CD4-positive, alpha-beta T cell treated with Interleukin-21 for 1 hour (primary cell): ENCODE results near the gene RALGPS1.
"Not testable (repeated sequence)": the region's sequence is repeated elsewhere in the genome, so short reads cannot be mapped to it uniquely, and the experiment has no call there.

Source experiments
- DNase-seq: peaks from one replicate; pipeline ENCODE4 v3.0.0-alpha.2; 2020

RALGPS1 gene

GRCh38 chr9:127162046-127162863 is 247.7 kb downstream of the RALGPS1 start:
- DNase-seq: no peak

- DNase-seq: no peak
These were observed 248.3 kb downstream of the RALGPS1 start for GRCh38 chr9:127162864-127163365.

DNA sequence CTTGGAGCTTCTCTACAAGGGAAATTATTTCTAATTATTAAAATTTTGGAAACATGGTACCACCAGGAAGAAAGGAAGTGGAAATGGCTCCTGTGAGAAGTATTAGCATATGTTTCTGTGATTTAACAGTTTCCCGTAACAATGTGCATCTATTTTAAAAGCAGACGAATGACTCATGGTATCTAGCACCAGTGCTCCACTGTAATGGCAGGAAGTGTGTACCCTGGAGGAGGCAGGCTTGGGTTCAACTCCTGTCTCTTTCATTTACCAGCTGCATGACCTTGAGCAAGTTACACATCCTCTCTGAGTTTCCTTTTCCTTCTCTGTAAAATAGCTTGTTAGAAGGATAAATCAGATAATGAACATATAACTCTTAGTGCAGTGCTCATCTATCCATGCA is 248.8 kb downstream of the RALGPS1 start:
- no peak for DNase-seq

GRCh38 chr9:127165116-127165515 is 250.5 kb downstream of the RALGPS1 start:
- no peak for DNase-seq

- DNase-seq: no peak
These were observed 251.5 kb downstream of the RALGPS1 start for GRCh38 chr9:127166111-127166510.

DNA sequence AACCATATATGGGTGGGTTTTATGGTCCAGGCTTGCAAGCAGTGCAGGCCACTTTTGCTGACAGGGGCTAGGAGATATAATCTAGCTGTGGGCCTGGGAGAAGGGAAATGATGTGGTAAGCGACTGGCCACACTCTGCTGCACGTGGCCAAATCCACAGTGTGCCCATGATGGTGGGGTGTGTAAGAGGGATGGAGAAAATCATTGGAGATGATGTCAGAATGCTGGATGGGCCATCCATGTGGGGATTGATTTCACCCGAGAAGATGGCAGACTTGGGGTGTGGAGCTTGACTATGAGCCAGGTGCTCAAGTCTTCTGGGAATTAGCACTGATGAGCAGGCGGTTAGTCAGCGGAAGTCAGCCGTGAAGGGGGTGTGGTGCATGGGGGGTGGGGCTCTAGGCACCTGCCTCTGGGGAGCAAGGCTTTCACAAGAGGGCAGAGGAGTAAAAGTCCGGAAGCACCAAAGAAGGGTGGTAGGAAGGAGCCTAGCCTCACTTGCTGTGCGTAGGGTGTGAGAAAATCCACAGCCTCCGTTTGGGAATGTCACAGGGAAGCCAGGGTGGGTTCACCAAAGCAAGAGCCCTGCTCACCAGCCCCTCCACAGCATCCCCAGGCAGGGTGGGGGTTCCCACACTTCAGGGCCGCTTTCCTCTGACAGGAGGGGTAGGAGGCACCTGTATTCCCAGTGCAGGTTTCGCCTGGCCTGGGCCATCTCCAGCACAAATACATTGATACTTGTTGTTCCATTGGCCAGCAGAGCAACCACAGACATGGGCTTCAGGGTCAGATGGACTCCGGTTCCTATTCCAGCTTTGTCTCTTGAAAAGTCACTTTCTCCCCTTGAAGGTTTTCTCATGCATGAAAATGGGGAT is 252.3 kb downstream of the RALGPS1 start:
- no peak for DNase-seq

GRCh38 chr9:127167560-127168326 is 253.2 kb downstream of the RALGPS1 start:
- DNase-seq: no peak

- DNase-seq: no peak
These were observed 254.4 kb downstream of the RALGPS1 start for GRCh38 chr9:127168756-127169574.

GRCh38 chr9:127169575-127169883 is 254.9 kb downstream of the RALGPS1 start:
- no peak for DNase-seq

- DNase-seq: no peak
These were observed 255.5 kb downstream of the RALGPS1 start for GRCh38 chr9:127170103-127170502.

DNA sequence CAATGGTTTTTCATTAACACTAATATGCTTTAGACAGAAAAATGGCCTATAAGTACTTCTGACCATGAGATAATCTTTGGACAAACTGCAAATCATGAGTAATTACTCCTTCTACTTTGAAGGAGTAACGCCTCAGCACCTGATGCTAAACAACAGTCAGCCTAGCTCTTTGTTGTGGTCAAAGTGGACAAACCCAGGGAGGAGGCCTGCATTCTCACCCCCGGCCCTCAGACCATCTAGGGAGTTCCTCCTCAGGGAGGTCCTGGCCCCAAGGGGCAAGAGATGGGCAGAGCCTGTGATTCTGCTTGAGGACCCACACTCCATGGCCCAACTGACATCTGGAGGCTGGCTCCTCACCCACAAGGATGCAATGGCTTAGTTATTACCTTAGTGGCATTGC is 256.1 kb downstream of the RALGPS1 start:
- DNase-seq: no peak

DNA sequence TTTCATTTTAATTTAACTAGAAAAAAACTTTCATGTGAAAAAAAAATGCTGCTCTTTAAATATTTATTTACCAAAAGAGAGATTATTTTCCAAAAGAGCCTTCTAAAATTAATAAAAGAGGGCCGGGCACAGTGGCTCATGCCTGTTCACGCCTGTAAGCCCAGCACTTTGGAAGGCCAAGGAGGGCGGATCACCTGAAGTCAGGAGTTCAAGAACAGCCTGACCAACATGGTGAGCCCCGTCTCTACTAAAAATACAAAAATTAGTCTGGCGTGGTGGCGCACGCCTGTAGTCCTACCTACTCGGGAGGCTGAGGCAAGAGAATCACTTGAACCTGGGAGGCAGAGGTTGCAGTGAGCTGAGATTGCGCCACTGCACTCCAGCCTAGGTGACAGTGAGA is 256.8 kb downstream of the RALGPS1 start:
- DNase-seq: not testable (repeated sequence)

DNA sequence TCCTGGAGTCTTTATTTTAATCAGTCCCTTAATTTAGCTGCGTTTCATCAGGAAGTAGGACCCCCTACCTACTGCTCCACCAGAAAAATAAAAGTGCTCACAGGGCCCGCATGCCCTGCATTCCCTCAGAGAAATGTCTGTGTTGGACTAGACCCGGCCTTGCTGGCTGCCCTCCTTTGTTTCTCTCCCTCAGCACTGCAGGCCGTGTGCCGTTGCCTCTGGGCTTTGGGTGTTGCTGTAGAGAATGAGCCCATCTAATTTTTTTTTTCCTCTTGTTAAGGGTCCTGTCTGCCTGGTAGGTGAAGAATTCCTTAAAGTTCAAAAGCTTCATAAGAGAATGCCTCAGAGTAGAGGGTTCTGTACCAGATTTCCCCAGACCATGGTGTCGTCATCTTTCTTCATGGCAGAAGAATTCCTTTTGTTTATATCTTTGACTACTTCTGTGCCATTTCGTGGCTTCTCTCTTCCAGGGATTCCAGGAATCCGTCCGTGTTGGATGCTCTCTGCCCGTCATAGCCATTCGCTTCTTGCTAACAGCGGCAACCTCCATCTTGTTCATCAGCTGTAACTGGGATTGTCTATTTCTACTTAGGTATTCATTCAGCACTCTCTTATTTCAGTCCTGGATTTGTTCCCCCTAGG is 257.6 kb downstream of the RALGPS1 start:
- no peak for DNase-seq

GRCh38 chr9:127173063-127173462 is 258.5 kb downstream of the RALGPS1 start:
- no peak for DNase-seq

DNA sequence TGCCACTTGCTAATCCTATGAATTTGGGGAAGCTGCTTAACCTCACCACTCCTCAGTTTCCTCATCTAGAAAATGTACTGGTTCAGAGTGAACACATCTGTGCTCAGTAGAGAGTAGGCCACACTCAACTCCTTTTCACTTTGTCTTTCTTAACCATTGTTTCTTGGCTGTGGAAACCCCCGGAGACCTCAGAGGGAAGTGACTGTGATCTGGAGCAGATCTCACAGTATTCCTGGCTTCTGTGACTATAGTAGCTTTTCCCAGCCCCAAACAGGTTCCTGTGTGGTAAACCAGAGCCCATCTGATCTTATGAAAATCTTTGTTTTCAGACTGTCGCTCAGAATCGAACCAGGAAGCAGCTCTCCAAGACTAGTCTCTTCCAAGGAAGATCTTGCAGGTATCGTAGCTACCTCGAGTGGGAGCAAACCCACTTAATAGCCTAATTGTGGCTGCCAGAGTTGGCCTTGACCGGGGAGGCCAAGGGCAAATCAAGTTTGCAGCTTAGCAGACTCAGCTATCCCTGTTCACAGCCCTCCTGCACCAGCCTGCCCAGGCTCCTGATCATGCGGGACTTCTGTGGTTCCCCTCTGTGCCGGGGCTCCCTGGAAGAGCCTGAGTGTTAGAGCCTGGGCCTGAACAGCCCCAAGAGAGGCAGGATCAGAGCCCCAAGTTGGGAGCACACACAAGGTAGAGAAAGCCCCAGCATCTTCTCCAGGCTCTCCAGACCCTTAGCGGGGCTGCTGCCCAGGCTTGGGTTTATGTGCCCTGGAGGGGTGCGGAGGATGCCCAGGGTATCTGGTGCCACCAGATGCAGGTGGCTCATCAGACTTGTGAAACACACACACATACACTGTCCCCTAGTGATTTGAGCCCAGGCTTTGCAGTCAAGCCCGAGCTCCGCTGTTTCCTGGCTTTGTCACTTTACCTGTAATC is 260.1 kb downstream of the RALGPS1 start:
- DNase-seq: no peak

DNA sequence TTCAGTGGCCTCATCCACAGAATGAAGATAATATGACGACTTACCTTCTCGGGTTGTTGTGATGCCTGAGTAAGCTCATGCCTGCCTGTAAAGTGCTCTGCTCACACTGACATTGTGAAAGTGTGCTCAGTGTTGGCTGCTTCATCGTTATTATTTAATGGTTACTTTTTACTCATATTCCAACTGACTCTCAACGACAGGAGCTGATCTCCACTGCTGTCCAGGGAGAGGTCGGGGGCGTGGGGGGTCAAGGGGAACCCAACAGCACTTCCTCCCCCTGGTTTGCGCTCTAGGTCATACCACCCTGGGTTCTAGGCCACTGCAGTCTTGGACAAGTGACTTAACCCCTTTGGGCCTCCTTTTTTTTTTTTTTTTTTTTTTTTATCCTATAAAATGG is 260.7 kb downstream of the RALGPS1 start:
- DNase-seq: no peak

DNA sequence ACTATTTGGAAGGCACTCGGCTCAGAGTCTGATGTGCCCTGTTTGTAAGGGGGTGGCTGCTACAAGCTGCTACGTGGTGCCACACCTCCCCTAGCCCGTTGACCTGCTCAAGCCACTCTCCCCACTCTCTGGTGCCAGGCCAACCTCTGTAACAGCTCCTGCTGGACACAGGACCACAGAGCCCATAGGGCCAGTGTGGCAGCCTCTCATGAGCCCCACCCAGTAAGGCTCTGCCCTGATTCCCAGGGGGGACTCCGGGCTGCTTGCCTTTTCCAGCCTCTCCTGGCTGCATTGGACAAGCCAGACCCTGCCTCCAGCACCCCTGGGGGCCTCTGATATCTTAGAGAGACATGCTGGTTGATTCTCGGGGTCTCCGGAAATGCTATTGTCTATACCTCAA is 261.2 kb downstream of the RALGPS1 start:
- DNase-seq: no peak

- DNase-seq: no peak
These were observed 262.0 kb downstream of the RALGPS1 start for GRCh38 chr9:127176631-127177030.

DNA sequence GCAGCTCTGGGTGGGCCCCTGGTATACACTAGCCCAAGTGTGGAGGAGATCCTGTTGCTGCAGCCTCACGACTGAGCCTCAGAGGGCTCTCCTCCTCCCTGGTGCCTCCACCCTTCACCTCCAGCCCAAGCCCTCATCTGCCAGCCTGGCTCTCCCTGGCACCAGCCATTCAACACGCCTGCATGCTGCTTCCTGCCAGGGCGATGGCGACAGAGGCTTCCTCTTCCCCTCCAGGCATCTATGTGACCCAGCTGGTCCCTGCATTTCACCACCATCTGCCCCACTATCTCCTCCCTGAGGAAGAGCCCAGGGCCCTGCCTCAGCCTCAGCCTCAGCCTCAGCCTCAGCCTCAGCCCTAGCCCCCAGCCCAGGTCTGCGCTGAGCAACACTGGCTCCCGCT is 262.6 kb downstream of the RALGPS1 start:
- DNase-seq: no peak

DNA sequence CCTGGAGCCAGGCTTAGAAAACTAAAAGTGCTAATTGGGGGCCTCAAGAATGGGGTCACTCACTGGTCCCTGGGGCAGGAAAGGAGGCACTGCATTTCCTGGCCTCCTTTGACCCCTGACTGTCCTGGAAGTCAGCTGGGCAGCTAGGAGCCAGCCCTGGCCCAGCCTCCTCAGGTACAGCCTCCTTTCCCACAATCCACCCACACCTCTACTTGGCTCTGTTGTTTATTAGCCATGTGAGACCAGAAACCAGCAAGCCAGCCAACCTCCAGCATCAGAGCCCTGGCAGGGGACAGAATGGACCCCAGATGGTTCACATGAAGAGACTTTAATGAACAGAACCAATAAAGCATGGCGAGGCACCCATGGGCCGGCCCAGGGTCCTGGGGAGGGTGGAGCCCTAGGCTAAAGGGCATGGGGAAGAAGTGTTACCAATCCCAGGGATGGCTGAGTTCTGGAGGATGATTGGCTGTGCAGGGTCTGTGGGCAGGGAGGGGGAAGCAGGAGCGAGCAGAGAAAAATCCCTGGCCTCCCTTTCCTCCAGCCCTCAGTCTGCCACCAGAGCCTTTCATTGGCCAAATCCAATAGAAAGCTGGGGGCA is 263.2 kb downstream of the RALGPS1 start:
- DNase-seq: no peak
